Kidney tubule cell (primary cell): ENCODE results near the gene PRKCB.

Experiments
- DNase-seq: peaks from one replicate; pipeline ENCODE4 v3.0.0-alpha.2; 2018; ENCODE audit warnings: low spot score

PRKCB gene

DNA sequence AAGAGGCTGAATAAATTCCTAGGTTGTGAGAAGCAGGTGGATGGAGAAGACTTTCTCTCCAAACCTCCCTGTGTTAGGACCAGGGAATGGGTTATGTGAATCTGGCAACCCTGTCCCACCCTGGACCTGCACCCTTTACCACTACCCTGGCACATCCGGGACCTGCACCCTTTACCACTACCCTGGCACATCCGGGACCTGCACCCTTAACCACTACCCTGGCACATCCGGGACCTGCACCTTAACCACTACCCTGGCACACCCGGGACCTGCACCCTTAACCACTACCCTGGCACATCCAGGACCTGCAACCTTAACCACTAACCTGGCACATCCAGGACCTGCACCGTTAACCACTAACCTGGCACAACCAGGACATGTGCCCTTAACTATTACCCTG, 213.3 kb downstream of the PRKCB start:
- no peak for DNase-seq

DNA sequence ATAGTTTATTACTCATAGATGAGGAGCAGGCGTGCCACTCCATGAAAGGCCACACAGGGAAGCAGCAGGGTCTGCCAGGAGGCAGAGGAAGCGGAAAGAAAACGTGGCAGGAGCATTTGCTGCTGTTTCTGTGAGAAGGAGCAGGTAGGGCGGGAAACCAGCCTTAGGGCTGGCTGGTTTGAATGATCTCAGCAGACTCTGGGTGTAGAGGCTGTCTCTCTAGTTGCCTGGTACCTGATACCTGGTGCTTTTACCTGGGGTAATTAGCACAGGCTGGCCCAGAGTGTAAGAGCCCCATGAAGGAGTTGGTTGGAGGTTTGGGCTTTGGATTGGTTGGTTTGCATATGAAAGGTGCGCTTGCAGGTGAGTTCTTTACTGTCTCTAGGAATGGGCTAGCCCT, 215.3 kb downstream of the PRKCB start:
- DNase-seq: no peak

DNA sequence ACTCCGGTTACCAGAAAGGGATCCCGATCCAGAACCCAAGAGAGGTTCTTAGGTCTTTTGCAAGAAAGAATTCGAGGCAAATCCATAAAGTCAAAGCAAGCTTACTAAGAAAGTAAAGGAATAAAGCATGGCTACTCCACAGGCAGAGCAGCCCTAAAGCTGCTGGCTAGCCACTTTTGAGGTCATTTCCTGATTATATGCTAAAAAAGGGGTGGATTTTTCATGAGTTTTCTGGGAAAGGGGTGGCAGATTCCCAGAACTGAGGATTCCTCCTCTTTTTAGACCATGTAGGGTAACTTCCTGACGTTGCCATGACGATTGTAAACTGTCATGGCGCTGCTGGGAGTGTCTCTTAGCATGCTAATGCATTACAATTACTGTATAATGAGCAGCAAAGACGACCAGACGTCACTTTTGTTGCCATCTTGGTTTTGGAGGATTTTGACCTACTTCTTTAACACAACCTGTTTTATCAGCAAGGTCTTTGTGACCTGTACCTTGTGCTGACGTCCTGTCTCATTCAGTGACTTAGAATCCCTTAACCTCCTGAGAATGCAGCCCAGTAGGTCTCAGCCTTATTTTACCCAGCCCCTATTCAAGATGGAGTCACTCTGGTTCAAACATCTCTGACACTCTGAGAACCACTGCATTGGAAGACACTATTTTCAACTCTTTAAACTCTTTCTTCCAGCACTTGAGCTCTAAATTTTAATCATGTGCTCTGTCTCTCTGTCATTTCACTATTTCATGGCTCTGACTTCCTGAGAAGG, 216.7 kb downstream of the PRKCB start:
- no peak for DNase-seq

DNA sequence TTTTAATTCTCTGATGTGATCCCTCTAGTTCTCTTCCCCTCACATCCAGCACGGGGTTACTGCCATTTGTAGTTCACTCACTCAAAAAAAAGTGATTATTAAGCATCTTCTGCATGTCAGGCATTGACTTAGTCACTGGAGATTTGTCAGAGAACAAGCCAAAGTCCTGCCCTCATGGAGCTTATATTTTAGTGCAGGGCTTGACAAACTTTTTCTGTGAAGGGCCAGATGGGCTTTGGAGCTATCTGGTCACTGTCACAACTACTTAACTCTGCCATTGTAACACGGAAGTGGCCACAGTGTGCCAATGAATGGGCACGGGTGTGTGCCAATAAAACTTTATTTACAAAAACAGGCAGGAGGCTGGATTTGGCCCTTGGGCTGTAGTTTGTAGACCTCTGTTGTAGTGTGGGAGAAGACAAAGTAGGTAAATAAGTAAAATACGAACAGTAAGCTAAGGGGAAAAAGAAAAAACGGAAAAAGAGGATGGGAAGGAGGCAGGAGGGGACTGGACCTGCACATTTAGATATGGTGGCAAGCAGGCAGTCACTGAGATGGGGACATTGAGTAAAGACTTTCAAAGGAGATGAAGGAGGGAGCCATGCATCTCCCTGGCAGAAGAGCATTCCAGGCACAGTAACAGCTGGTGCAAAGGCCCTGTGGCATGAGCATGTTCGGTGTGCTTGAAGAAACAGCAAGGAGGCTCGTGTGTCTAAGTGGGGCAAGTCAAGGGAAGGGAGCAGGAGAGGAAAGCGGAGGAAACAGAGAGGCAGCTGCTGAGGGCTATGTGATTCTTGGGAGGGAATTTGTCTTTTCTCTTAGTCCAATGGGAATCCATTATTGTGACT, 217.5 kb downstream of the PRKCB start:
- no peak for DNase-seq

DNA sequence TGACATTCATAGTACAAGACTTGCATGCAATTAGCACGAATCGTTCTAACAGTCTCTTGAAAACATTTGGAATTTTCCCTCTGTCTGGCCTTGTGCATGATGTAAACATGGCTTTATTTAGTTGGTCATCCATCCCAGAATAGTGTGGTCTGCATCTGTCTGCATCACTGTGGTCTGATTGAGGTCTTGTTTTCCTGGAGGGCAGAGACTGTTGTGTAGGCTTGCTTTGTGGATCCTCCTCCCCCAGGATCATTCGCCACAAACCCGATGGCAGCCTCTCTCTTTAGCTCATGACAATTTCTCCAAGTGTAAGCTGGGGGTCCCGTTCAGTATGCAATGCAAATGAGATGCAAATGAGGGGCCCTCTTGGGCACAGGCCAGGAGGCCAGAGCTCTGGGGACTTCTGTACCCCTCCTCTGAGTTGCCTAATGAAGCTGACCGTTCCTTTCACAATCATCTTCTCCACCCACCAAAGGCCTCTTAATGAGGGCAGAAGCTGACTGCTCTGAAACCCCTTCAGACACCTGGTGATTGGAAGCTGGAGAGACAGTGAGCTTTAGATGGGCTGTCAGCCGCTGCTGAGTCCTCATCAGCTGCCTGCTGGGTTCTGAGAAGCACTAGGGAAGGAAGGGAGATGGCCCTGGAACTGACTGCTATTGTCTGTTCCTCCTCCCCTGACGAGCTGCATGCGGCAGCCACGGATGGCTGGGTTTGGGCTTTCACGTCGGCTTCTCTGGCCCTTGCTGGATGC, 219.1 kb downstream of the PRKCB start:
- no peak for DNase-seq

DNA sequence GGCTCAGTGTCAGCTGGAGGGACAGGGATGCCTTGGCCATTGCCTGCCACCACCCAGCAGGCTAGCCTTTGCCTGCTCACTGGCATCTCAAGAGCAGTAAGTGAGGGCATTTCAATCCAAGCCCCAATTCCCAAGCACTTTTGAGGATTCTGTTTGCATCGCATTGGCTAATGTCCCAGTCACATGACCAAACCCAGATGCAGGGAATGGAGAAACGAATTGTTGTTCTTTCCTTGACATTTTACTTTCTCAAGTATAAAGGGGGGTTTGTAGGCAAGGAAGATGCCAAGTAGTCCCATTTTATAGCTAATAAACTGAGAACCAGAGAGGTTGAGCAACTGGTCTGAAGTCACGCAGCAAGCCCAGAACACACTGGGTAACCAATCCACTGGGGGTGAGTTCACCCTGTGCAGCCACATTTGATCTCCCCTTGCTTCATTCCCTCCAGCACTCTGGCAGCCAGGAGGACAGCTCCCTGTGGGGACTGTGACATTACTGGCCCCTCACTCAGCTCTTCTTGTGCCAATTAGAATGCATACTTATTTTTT, 226.6 kb downstream of the PRKCB start:
- no peak for DNase-seq

DNA sequence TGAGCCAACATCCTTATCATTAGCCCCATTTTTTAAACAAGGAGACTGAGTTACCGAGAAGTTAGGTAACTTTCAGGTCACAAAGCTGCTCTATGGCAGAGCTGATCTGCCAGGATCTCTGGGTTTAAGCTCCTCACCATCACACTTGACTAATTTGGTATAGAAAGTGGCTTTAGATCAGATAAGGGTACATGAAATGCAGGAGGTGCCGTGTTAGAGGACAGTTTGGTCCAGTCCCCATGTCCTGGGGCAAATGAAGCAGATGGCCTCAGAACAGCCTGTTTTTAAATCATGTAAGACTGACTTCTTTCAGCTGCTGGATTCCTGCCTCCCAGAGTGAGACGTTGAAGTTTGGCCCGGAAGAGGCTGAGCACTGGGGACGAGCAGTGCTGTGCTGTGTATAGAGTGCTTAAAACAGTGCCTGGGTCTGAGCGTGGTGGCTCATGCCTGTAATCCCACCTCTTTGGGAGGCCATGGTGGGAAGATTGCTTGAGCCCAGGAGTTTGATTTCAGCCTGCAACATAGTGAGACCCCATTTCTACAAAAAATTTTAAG, 233.3 kb downstream of the PRKCB start:
- no peak for DNase-seq

DNA sequence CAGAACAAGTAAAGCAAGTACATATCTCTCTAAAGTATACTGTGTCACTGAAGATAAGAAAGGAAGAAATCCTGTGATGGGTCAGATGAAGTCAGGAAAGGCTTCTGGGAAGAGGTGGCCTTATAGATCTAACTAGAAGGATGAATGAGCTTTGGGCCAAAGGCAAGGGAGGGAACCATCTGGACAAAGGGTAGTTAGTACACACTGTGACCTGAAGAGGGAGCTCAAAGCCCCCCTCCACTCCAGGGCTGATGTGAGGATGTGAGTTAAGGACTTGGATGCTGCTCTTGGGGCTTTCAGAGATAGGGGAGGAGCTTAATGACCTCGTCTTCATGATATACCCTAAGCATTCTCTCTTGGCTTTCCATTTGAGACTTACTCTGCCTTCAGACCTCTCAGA, 235.1 kb downstream of the PRKCB start:
- peak; percentile 37 for DNase-seq

DNA sequence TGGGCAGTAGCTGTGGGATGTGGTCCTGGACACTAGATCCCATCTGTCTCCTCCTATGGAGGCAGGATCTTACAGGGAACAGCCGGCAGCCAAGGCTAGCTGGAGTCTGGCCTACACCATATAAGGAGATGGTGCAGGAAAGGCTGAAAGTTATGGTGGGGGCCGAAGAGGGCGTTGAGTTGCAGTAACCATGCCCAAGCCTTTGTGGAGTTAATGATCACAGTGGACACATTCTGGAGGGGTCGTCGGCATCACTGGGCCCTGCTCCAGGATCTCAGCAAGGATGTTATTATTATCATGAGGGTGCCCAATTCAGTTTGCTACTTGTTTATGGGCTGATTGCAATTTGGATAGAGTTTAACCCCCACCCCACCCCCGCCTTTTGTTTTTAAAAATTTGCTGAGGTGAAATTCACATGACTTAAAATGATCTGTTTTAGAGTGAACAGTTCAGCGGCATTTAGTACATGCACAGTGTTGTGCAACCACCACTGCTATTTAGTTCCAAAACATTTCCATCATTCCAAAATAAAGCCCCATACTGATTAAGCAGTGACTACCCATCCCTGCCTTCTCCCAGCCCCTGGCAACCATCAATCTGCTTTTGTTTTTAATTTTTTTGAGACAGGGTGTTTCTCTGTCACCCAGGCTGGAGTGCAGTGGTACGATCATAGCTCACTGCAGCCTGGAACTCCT, 236.0 kb downstream of the PRKCB start:
- no peak for DNase-seq

DNA sequence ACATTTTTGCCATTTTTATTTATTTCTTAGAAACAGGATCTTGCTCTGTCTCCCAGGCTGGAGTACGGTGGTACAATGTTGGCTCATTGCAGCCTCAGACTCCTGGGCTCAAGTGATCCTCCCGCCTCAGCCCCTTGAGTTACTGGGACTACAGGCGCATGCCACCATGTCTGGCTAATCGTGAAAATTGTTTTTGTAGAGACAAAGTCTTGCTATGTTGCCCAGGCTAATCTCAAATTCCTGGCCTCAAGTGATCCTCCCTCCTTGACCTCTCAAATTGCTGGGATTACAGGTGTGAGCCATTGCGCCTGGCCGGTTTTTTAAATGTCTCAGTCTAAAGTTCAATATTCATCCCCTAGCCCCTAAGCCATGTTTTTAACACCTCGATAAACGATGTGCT, 237.5 kb downstream of the PRKCB start:
- no peak for DNase-seq

DNA sequence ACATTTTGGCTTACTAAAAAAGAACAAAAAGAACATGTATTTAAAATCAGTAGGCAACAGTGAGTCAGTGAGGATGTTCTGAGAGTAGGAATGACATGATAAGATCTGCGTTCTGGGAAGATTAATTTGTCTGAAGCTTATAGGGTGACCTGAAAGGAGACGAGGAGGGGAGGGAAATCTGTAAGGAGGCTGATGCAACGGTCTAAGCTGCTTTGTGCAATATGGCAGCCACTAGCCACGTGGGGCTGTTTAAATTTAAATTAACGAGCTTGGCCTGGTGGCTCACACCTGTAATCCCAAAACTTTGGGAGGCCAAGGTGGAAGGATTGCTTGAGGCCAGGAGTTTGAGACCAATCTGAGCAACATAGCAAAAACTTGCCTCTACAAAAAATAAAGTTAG, 238.8 kb downstream of the PRKCB start:
- DNase-seq: no peak

DNA sequence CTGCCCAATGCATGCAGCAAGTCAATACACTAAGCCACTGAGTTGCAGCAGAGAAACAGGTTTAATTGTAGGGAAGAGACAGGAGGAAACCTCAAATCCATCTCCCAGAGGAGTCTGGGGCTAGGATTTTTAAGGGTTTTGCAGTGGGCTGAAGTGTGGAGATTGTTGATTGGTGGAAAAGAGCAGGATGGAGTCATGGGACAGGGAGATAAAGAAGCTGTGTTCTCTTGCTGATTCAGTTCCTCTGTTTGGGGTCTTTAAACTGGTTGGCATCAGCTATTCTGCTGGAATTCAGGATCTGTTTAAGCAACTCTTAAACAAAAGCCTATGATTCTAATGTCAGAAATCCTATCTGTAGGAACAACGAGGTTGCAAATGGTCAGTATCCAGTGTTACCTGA, 239.5 kb downstream of the PRKCB start:
- DNase-seq: no peak

DNA sequence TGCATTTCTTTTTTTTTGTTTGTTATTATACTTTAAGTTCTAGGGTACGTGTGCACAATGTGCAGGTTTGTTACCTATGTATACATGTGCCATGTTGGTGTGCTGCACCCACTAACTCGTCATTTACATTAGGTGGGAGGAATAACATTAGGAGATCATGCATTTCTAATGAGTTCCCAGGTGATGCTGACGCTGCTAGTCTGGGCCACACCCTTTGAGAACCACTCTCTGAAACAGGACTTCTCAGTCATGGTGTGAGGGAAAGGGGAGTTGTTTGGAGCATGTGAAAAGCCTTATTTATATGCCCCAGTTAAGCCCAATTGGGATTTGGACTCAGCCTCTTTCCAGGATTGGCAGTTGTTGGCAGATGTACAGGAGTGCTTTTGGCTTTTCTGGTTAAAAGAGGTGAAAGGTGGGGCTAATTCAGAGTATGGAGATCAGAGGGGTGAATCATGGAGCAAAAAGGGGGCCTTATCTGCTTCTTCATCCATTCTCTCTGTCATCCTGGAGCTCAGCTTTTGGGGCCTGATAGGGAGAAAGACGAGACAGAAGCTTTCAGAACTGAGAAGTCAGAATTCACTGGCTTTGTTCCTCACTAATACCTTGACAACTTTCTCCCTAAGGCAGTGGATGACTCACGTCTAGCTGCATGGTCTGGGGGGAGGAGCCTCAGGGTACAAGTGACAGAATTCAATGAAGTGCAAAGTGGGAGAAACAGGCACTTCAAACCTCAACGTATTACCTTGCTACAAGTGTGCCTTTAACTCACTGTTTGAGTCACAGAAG, 240.3 kb downstream of the PRKCB start:
- DNase-seq: peak; percentile 71

DNA sequence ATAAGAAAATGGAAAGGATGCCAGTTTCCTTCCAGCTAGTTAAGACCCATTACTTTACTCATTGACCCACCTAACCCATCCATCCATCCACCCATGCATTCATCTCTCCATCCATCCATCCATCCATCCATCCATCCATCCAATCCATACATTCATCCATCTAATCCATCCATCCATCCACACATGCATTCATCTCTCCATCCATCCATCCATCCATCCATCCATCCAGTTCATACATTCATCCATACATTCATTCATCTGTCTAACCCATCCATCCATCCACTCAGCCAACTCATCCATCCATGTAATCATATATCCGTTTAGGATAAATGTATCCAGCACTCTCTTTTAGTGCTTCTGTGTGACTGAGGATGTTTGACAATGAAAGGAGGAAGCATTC, 241.5 kb downstream of the PRKCB start:
- no peak for DNase-seq

DNA sequence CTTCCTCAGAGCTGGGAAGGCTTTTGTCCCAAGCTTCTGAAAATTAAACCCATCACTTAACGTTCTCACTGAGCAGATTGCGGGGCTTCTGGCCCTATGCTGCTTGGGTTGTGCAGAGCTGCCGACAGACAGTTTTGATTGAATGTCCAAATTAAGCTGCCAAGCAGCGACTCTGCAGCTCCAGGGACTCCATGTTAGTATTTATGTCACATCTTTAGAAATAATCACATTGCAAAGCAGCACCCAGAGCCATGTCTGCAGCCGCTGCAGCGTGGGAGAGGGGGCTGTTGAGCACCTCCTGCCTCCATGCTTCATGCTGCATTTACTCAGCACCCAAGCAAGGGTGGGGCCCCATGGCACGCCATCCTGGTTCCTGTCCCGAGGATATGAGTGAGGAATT, 242.2 kb downstream of the PRKCB start:
- no peak for DNase-seq

DNA sequence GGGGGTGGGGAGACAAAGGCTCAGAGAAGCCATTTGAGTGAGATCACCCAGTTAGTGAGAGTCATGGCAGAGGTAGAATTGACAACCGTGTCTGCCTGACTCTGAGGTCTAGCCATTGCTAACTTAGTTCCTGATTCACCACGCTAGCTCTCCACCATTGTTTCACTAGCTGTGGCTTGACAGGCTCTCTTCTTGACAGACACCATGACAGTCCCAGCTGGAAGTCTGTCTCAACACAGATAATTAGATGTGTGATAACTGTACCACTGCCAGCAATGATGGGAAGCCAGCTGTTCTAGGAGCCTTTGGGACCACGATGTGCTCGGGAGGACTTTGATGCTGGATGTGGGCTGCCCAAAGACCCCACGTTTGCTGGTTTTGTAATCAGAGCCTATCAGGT, 249.9 kb downstream of the PRKCB start:
- DNase-seq: no peak

DNA sequence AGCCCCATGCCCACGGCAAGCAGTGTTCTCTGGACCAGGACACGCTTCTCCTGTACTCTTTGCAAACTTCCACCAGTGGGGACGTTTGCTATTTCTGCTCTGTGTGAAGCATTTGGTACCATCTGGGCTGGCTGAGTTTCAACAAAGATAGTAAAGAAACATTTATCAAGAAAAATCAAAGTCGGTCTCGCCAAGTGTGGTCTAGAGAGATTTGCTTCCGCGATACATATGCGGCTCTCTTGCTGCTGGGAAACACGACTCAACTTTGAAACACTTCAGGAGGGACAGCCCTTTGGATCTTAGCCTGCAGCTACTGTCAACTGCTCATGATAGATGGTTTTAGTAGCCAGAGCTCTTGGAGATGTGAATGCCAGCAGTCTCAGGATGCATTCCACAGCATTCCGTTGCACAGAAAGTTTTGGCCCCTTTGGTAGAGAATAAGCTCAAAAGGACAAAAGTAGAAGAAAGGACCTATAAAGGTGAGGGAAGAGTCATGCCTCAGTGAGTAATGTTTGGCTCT, 252.2 kb downstream of the PRKCB start:
- DNase-seq: no peak

DNA sequence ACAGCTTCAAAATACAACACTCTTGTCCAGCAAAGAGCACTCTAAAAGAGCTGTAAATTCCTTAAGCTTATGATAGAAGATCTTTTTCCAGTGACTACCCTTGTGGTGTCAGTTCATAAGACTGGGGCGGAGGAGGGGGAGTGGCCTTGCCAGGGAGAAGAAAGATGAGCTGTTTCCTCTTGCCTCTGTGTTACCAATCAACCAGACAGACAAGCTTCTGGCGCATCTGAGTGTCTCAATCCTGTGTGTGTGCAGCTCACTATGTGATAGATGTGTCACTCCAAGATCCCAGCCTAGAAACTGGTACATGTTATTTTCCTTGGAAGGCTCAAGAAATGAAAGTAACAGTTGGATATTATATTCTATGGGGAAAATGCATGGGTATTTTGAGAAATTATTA, 253.0 kb downstream of the PRKCB start:
- peak; percentile 2 for DNase-seq

DNA sequence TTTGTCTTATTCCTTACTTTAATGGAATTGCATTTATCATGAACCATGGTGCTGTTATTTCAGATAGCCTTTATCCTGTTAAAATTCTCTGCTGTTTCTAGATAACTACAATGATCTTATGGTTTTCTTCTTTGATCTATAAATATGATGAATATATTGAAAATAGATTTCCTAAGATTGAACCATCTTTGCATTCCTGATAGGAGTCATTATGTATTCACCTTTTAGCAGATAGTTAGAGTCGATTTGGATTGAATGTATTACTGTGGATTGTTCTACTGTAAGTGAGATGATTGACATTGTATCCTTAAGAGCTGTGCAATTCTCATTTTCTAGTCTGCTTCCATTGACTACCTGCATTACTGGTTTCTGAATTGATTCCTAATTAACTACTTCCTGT, 255.3 kb downstream of the PRKCB start:
- no peak for DNase-seq

DNA sequence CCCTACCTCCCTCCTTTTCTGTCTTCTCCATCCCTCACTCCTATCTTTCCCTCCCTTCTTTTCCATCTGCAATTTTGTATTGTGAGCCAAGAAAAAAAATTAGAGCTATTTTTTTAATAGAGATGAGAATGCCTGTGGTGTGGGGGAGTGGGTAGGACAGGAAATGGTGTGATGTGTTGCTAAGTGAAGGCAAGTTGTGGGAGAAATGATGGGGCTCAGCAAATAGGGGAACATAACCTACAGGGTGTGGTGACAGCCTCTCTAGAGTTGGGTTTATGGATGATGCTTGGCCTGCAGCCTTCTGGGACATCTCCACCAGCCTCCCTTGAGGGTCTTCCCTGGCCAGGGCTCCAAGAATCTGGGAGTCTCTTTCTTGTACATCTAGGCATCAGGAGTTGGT, 257.3 kb downstream of the PRKCB start:
- DNase-seq: no peak

DNA sequence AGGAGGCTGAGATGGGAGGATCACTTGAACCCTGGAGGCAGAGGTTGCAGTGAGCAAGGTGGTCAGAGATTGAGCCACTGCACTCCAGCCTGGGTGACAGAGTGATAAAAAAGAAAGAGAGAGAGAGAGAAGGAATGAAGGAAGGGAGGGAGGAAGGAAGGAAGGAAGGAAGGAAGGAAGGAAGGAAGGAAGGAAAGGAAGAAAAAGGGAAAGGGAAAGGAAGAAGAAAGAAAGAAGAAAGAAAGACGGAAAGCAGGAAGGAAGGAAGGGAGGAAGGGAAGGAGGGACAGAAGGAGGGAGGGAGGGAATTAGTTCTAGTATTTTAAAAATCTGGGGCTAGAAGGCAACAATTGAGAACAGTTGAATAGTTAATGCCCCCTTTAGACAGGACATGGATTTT, 258.9 kb downstream of the PRKCB start:
- no peak for DNase-seq
